ENCODE results near the gene TRIB2.

The TRIB2 gene

DNA sequence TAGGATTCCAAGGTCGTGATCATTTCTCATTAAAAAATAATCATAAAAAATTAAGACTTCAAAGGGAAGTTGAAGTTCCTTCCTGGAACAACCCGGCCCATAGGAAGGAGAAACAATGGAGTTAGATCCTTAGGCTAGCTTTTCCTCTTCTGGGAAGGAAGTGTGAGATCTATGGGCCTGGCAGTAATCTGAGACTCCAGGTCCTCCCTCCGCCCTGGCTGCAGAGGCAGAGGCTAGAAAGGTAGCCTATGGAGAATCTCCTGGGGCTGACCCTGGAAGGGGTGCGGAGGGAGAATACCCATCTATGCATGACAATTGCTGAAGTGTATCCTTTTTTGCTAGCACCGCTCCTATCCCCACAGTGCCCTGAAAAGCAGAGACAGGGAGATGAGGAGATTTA, 37.9 kb downstream of the TRIB2 start:
- no peak for DNase-seq

DNA sequence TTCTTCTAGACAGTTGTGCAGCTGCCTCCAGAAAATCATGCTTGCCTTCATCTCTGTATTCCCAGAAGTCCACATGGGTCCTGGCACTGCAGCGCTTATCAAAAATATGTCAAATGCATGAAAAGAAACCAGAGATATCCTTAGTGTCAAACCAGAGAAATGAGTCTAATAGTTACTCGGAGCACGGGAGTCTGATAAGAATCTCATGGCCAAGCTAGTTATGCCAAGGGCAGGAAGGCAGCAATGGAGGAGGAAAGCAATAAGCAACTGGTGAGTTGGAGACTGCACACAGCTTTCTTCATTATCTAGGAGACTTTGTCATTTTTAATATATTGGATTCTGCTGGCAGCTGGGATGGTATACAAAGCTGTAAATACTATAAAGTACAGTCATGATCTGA, 38.6 kb downstream of the TRIB2 start:
- no peak for DNase-seq

DNA sequence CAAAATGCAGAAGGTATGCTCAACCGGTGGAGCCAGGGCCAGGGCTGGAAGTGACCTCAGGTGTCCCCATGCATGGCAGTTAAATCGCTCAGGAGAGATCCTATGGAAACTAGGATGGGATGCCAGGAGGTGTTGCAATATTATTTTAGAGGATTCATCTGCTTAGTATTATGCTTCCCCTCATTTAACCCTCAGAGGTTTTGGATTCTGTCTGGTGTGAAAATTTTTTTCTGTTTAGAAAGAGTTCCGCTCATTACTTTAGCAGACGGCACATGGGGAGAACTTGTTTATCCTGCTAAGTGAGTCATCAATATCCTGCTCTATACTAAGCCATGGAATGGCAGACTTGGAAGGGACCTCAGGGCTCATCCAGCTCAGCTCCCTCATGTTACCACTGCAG, 42.5 kb downstream of the TRIB2 start:
- DNase-seq, result no peak

DNA sequence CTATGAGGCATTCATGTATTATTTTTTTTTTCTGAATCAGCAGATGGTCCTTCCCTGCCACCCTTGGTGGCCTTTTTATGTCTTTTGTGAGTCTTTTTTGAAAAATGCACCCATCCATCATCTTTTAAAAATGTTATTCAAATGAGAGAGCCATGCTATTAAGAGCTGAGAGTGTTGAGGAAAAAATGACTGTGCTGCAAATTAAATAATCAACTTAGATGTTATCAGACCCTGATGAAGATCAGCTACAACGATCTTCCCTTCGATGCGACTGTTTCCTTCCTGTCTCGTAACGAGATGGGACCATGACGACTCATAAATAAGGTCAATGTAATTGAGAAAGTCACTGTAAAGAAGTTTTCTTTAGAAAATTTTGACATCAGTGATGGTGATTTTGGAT, 44.4 kb downstream of the TRIB2 start:
- no peak for DNase-seq

DNA sequence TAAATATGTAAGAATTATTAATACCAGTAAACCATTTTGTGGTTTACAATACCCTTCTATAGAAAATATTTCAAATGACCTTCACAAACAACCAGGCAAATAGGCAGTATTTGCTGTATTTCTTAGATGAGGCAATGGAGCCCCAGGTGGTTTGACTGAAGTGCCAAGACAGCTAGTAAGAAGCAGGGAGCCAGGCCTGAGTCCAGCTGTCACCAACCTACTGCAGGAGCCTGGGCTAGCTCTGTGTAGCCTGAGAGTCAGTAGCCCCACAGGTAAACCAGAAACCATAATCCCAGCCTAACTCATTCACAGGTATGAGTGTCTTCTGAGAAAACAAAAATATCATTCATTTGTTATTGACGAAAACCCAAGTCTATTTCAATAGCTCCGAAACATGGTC, 45.6 kb downstream of the TRIB2 start:
- no peak for DNase-seq

DNA sequence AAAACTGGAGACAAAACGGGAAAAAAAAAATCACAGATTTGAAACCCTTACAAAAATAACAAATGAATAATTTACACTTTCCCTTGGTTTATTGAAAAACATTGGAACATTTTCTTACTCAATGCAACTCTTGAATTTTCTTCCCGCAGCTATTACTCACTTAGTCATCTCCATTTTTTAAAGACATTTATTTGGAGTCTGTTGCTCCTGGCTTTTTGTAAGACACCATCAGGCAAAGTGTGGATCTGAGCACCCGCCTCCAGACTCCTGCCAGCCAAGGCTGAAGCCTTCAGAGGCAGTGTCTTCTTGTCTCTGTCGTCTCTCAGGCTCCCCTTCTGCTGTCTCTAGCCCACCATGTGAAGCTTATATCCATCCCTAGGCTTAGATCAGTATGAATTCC, 46.2 kb downstream of the TRIB2 start:
- DNase-seq, result no peak

DNA sequence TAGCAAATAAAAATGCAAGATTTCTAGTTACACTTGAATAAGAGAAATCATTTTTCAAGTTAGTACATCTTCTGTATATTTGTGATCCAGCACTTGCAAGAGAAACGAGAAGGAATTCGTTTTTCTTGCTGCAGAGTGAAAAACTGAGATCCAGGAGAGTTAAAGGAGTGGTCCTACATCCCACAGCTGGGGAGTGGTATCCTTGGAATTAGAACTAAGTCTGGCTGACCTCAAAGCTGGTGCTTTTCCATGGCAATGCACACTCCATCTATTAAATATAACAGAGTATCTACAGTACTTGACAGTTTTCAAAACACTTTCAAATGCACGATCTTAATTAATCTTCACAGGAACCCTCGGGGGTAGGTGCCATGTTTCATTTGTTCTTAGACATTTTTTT, 46.8 kb downstream of the TRIB2 start:
- DNase-seq, result no peak

DNA sequence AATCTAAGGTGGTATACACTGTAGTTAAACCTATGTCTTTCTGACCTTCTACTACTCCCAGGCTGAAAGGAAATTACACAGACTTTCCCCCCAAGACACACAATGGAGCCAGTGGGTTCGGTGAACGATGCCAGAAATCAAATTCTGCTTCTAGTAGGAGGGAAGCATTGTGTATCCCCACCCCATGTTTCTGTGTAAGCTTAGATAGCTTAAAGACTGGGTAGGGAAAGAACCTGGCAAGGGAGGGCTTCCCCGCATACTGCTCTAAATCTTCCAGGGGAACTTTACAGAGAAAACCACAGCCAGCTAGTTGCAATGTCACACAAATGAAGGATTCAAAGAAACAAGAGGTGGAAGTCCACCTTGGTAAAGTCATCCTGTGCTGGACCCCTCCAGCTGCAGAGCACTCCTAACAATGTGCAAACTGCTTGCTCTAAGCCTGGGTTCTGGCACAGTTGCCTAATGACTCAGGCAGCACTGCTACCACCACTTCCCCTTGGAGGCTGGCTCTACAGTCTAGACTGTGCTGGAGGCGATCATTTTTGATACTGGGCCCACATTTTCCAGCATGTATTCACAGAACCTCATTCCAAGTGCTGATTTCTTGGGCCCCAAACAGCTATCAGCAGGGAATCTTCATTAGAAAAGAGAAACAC, 47.5 kb downstream of the TRIB2 start:
- no peak for DNase-seq

DNA sequence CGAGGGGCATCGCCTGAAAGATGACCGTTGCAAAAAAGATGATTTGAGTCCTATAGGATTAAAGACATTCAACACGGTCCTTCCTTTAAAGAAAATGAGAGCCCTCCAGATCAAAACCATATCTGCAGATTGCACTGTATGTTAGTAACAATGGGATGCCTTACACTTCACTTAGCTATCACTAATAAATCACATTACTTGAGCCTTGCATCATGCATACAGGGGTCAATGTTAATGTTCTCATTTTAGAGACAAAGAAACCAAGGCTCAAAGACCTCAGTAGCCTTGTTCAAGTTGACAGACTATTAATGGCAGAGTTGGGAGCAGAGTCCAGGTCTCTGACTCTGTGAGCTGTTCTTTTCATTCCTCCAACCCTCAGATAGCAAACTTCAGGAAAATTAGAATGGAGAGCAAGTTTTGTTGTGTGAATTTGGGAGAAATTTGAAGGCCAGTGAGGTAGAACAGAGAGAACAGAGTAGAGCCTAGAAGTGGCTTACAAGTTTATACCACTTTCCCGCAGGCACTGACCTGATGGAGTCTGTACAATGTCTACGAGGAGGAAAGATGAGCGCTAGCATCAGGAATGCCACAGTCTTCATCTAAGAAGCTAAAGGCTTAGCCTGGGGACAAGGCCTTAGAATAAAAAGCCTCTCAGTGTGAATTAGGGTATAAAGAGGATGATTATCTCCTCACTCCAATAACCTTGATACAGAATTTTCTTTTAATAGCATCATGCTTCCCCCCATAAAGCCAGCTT, 48.3 kb downstream of the TRIB2 start:
- DNase-seq, result no peak

DNA sequence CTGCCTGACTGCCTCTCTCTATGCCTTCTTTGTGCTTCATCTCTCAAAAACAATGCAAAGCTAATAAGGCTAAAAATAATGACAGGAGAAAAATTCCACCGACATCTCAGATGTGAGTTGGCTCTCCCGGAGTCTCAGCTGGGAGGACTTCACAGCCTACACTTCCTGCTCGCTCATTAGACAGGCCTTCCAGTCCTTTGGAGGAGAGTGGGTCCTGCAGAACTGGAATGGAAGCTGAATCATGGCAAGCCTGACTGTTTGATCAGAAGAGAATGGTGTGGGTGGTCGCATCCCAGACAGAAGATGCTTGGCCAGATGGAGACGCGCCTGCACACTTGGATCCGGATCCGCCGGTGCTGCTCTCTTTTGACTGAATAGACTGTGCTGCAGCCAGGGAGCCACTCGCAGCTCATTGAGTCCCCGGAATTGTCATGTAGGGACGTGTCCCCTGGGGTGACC, 49.7 kb downstream of the TRIB2 start:
- no peak for DNase-seq

DNA sequence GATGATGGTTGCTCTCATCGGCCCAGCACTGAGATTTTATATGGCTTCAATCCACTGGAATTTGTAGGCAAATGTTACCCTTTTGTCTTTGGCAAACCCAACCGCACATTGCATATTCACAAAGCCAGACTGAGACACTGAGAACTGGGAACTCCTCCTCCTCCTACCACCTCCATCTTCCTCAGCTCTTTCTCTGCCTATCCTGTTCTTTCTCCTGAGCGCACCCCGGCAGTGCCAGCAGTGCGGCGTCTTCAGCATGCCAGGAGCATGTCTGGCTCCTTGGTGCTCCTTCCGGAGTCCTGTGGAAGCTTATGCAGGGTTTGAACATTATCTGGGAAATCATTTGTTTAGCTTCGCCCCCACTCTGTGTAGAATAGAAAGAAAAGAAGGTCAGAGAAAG, 50.8 kb downstream of the TRIB2 start:
- DNase-seq, result no peak

DNA sequence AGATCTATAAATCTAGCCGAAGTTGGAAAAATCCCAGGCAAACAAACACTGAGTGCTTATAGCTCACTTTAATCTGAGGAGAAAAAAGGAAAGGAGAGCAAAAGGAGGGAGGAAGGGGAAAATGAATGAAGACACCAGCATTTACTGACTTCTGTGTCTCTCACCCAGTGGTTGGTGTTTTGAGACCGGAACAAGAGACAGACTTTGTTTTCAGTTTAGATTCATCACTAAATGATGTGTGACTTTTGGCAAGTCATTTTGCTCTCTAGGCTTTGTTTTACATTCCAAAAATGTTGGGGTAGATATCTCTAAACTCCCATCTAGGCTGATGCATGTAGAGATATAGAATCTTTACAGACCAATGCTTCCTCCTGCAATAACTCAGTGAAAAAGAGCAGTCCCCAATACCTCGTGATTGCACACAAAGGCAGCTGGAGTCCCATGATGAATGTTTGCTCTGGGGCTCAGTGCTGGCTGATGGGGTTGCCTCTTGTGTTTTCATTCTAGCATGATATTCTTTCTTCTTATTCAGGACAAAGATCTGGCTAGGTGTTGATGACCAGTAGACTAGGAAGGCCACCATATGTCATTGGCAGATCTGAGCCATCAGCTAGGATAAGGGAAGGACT, 51.4 kb downstream of the TRIB2 start:
- no peak for DNase-seq

DNA sequence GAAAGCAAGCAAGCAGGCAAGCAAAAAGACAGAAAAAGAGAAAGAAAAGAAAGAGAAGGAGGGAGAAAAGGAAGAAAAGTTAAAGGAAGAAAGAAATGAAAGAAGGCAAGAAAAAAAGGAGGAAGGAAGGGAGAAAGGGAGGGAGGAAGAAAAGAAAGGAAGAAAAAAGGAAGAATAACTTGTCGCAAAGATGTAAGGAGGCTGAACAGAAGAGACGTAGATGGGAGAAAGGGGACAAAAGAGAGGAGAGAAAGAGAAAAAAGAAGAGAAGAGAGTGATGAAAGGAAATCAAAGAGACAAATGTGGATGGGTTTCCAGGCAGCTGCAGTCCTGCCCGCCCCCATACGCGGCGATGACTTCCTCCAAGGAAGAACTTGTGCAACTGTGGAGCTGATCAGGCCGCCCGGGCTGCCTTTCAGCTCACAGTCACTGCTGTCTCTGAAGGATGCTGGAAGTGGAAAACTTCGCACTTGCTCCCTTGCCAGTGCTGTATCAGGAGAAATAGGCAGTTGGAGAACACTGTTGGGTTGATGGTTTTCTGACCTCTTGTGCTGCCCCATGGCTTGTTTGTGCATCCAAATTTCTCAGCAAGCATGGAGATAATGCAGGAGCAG, 52.9 kb downstream of the TRIB2 start:
- DNase-seq, result no peak

DNA sequence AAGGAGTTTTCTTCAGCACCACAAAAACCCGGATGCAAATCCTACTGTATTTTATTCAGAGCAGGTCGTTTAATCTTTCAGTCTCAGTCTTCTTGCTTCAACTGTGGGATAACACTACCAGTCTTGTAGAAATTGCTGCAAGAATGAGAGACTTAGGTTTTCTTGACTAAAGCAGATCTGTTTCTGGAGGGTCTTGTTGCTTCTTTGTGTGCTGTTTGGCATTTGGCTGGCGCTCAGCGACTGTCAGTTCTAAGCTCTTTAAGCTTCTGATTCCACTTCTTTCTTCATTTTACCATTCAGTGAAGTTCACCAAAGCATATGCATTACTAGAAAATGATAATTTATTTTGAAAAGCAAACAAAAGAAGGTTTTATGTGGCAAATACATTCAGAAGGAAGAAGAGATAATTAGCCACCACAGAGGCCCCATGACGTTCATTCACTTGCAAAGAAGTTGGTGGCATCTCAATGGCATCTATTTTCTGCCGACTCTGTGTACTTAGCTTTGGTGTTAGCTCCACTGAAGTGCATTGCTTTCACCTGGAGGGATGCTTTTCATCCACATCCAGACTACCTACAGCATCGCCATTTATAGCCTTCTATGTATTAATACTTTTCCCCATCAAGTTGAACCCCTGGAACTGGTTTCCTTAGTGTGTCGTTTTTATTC, 53.7 kb downstream of the TRIB2 start:
- no peak for DNase-seq

DNA sequence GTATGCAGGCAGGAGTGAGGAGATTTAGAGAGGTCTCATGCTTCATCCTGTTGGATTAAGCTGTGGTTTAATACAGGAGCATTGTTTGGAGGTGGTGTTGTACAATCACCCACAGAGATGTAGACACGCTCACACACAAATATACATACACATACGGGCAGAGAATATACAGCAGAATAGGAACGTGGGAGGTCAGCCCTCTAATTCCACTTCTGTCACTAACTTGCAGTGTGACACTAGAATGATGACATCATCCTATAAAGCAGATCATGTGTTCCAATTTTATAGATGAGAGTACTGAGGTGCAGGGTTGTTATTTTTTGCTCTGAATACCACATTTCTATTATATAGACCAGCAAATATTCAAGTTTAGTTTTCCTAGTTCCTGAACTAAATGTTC, 54.4 kb downstream of the TRIB2 start:
- no peak for DNase-seq

DNA sequence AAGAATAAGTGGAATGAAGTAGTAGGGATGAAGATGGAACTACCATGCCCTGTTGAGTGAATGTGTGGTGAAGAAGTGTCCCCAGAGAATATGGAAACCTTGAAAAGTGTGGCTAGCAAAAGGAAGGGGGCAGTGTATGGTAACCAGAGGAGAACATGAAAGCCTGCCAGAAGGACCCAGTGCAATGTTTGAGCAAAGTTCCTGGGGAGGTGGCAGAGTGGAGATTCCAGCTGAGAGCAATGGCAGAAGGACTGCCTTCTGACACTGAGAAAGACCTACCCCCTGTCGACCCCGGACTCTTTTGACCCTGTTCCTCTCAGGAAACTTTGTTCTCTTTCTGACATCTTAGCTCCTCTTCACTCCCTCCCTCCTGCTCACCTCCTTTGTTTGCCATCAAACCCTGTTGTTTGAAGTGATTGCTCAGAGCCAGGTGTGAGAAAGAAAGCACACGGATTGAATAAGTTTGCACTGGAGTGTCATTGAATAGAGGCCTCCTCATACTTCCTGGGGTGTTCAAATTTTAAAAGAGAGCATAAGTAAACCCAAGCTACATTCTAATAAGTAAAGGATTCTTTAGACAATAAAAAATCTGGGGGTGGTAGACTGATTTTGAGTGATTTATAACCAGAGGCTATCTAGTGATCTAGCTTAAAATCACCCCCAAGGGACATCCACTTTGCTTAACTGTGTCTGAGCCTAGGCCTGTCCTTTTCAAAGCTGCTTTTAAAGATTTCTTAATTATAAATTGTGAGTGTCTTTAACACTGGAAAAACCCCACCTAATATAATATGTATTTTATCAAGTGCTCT, 57.1 kb downstream of the TRIB2 start:
- DNase-seq, result no peak

DNA sequence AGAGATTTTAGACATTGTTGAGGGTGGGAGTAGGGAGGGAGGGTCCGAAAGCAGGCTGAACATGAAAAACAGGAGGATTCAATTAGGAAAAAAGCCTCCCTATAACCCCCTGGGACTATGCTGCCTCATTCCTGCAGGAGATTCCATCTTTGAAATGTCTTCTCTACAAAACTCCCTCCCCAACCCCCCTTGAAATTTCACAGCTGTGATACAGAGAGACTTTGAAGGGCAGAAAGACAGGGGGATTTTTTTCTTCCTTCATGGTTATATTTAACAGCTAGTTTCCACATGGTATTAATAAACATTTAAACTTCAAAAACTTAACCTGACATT, 57.6 kb downstream of the TRIB2 start:
- no peak for DNase-seq

DNA sequence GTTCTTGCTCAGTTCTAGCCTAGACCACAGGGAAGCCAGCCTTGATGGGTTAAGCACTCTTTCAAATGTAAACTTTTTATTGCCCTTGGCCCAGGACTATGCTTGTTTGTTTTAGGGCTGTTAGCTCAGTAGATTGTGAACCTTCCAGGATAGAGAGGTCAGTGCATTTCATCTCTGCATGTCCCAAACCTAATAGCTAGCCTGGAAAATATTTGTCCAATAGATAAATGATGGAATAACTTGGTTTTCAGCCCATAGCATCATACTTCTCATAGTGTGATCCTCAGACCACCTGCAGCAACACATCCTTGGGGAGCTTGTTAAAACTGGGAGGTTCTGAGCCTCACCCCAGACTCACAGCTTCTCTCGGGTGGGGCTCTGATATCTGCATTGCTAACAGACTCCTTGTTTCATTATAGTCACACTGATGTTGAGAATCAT, 59.8 kb downstream of the TRIB2 start:
- no peak for DNase-seq

DNA sequence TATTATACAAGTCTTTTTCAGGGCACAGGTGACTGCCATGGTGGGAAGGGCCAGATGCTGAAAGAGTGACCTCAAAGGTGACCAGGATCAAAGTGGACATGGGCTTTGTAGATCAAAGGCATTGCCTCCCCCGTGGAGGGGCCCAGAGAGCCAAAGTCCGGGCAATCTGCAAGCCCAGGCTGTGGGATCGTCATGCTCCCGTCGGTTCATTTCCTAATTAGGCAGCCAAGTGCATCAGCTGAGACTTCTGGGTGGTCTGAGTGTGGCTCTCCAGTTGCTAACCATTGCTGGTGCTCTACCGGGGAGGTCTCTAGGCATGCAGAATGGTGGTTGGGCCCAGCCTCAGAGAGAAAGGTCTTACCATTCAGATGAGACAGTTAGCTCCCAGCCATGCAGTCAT, 61.6 kb downstream of the TRIB2 start:
- no peak for DNase-seq

DNA sequence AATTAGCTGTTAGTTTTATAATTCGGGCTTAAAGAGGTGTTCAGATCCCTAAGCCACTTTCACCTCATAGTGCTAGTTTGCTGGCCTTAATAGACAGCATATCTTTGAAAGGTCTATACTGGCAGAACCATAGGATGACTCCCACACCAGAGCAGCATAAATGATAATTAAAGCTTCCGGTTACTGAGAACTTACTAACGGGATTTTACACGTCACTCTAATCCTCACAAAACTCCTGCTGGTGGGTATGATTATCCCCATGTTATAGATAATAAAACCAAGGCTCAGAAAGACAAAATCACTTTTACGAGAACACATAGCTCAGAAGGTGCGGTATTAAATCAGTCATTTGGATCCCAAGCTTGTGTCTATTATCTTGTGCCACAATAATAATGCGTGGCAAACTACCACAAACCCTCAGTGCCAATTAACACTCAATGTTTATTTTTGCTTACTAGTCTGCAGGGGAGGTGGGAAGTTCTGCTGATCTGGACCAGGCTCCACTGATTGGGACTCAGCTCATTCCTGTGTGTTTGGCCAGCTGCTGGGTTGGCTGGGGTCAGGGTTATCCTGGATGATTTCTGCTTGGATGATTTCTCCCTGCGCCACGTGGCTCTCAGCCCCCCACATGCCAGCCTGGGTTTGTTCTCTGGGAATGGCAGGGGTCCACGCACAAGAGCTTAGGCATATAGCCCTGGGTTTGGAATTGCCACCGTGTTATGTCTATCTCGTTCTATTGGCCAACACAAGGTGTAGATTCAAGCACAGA, 62.3 kb downstream of the TRIB2 start:
- no peak for DNase-seq

DNA sequence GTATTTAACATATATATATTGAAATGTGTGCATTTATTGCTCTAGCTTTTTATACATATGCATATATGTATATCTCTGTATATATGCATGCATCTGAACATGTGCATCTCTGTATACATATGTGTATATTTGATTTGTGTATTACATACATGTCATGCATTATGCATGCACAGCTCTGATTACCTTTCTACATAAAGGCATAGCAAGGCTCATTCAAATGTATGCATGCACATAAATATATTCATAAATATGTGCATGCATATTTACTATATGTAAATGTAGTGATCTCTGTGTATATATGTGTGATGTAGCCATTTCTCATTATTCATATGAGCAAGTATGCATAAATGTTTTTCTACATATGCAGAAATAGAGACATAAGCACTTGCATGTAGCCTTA, 64.6 kb downstream of the TRIB2 start:
- DNase-seq, result no peak

Data from GF-D8 (cell line).